Measurements from ENCODE around the gene MYCBP2.

GRCh38 chr13:77305266-77305665, 21.6 kb downstream of the MYCBP2 start:
- no peak for TF ChIP-seq CTCF (conservative IDR thresholded peaks at IDR 0.05; ENCODE audit: low read depth, low read length)
- no peak for TF ChIP-seq EZH2 (IDR thresholded peaks at IDR 0.05; ENCODE audit: borderline replicate concordance, low read depth, low read length, poor library complexity, severe bottlenecking)
